ENCODE data around the gene AATF.
"Not testable (repeated sequence)": the region's sequence is repeated elsewhere in the genome, so short reads cannot be mapped to it uniquely, and the experiment has no call there.

Gene AATF

DNA sequence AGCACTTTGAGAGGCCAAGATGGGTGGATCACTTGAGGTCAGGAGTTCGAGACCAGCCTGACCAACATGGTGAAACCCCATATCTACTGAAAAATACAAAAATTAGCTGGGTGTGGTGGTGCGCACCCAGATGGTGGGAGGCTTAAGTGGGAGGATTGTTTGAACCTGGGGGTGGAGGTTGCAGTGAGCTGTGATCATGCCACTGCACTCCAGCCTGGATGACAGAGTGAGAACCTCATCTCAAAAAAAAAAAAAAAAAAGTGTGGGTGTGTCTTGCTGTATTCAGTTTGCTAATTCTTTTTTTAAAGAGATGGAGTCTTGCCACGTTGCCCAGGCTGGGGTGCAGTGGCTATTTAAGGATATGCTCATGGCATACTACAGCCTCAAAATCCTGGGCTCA is 124.7 kb downstream of the AATF start:
- H3K4me3 ChIP-seq (ENCODE audit: low read depth in 1 of 2, low read length in 2 of 2); H3K9me3 ChIP-seq (ENCODE audit: low read length): not testable (repeated sequence)

GRCh38 chr17:37079065-37079708 is 130.4 kb downstream of the AATF start:
- Histone ChIP-seq H3K4me1 (ENCODE audit: insufficient read depth, low read length) (no peaks in the 10 kb centered on the region), H3K9me3 (ENCODE audit: low read length) (peaks cover 4% of the 10 kb centered on the region), H3K27me3 (ENCODE audit: control insufficient read depth in 1 of 2, insufficient read depth in 2 of 2, low read length in 2 of 2) (no peaks in the 10 kb centered on the region), H3K4me3 (ENCODE audit: low read depth in 1 of 2, low read length in 2 of 2) (no peak overlapping the region), H3K36me3 (ENCODE audit: insufficient read depth, low read length) (no peaks in the 10 kb centered on the region), H3K27ac (ENCODE audit: low read depth, low read length) (no peak overlapping the region), H3K9ac (ENCODE audit: low read length) (no peak overlapping the region)

More for the DNA sequence above, 124.7 kb downstream of the AATF start:
- not testable (repeated sequence) for H3K27ac ChIP-seq (ENCODE audit: low read depth, low read length); H3K4me1 ChIP-seq (ENCODE audit: insufficient read depth, low read length); H3K9ac ChIP-seq (ENCODE audit: low read length); H3K27me3 ChIP-seq (ENCODE audit: control insufficient read depth in 1 of 2, insufficient read depth in 2 of 2, low read length in 2 of 2); H3K36me3 ChIP-seq (ENCODE audit: insufficient read depth, low read length)

GRCh38 chr17:37079735-37080134 is 131.0 kb downstream of the AATF start:
- H3K9me3 ChIP-seq (ENCODE audit: low read length), result peaks cover 4% of the 10 kb centered on the region
- peaks cover 2% of the 10 kb centered on the region for H3K36me3 ChIP-seq (ENCODE audit: insufficient read depth, low read length)
- H3K27me3 ChIP-seq (ENCODE audit: control insufficient read depth in 1 of 2, insufficient read depth in 2 of 2, low read length in 2 of 2), result no peaks in the 10 kb centered on the region
- H3K27ac ChIP-seq (ENCODE audit: low read depth, low read length), result no peak overlapping the region
- no peaks in the 10 kb centered on the region for H3K4me1 ChIP-seq (ENCODE audit: insufficient read depth, low read length)
- no peak overlapping the region for H3K4me3 ChIP-seq (ENCODE audit: low read depth in 1 of 2, low read length in 2 of 2)
- no peak overlapping the region for H3K9ac ChIP-seq (ENCODE audit: low read length)

DNA sequence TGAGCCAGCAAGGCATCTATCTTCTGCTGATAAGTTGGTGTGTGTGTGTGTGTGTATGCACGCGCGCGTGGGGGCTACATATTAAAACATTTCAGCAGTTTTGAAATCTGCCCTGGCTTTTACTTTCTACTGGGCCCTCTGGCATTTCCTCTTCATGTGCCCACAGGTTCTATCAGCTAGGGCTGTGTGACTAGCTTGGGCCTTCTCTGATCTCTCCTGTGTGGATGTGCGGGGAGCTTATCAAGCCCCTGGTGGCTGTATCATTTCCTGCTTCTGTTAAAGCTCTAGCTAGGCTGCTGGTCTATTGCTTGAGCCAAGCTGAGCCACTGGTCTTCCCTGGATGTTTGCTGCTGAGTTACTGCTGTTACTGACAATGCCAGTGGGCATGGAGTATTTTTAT is 132.5 kb downstream of the AATF start:
- Histone ChIP-seq H3K9me3 (ENCODE audit: low read length) (peaks cover 4% of the 10 kb centered on the region), H3K4me1 (ENCODE audit: insufficient read depth, low read length) (no peaks in the 10 kb centered on the region), H3K36me3 (ENCODE audit: insufficient read depth, low read length) (peaks cover 9% of the 10 kb centered on the region), H3K27me3 (ENCODE audit: control insufficient read depth in 1 of 2, insufficient read depth in 2 of 2, low read length in 2 of 2) (no peaks in the 10 kb centered on the region), H3K4me3 (ENCODE audit: low read depth in 1 of 2, low read length in 2 of 2) (no peak overlapping the region), H3K27ac (ENCODE audit: low read depth, low read length) (no peak overlapping the region), H3K9ac (ENCODE audit: low read length) (no peak overlapping the region)

DNA sequence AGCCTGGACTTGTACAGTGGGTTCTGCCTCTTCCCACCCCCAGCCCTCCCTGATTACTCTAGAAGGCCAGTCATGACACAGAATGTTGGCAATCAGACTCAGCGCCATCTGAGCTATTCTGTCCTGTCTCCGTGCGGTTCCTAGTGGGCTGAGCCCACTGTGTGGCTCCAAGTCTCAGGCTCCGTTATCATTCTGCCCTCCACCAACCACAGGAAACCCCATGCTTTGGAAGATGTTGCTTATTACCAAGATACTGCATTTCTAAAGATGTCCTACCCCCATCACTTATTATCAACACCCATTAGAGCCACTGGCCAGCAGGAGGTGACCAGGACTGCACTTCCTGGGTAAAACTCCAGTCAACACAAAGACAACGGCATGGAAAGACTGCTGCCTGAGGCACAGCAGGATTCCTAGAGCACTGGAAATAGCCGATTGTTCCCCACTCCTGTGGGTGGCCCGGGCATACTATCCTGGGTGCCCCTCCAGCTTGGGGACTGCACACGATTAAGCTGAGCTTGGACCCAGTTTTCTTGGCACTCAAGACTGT is 133.6 kb downstream of the AATF start:
- H3K36me3 ChIP-seq (ENCODE audit: insufficient read depth, low read length), result peaks cover 20% of the 10 kb centered on the region
- H3K9ac ChIP-seq (ENCODE audit: low read length), result no peak overlapping the region
- no peaks in the 10 kb centered on the region for H3K4me1 ChIP-seq (ENCODE audit: insufficient read depth, low read length)
- H3K27me3 ChIP-seq (ENCODE audit: control insufficient read depth in 1 of 2, insufficient read depth in 2 of 2, low read length in 2 of 2), result no peaks in the 10 kb centered on the region
- H3K9me3 ChIP-seq (ENCODE audit: low read length), result peaks cover 4% of the 10 kb centered on the region
- no peak overlapping the region for H3K4me3 ChIP-seq (ENCODE audit: low read depth in 1 of 2, low read length in 2 of 2)
- H3K27ac ChIP-seq (ENCODE audit: low read depth, low read length), result no peak overlapping the region

DNA sequence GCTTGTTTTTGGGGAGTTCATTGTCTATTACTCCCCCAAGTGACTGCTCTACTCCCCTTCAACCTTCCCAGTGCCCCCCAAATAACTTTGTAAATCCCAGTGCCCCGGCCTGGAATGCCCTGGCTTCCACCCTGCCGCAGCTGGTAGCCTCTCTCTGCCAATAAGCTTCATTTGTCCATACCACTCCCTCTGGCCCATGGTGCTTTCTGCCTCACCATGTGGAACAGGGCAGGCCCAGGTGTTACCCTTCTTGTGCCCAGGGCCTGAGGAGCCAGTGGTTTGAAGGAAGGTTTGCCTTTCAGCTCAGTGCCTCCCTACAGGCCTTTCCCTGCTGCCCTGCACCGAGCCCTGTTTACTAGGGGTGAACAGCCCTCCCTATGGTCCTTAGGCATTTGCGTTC is 134.2 kb downstream of the AATF start:
- H3K4me1 ChIP-seq (ENCODE audit: insufficient read depth, low read length), result no peaks in the 10 kb centered on the region
- H3K9me3 ChIP-seq (ENCODE audit: low read length), result peaks cover 4% of the 10 kb centered on the region
- no peaks in the 10 kb centered on the region for H3K27me3 ChIP-seq (ENCODE audit: control insufficient read depth in 1 of 2, insufficient read depth in 2 of 2, low read length in 2 of 2)
- no peak overlapping the region for H3K9ac ChIP-seq (ENCODE audit: low read length)
- H3K27ac ChIP-seq (ENCODE audit: low read depth, low read length), result no peak overlapping the region
- peaks cover 24% of the 10 kb centered on the region for H3K36me3 ChIP-seq (ENCODE audit: insufficient read depth, low read length)
- H3K4me3 ChIP-seq (ENCODE audit: low read depth in 1 of 2, low read length in 2 of 2), result no peak overlapping the region

DNA sequence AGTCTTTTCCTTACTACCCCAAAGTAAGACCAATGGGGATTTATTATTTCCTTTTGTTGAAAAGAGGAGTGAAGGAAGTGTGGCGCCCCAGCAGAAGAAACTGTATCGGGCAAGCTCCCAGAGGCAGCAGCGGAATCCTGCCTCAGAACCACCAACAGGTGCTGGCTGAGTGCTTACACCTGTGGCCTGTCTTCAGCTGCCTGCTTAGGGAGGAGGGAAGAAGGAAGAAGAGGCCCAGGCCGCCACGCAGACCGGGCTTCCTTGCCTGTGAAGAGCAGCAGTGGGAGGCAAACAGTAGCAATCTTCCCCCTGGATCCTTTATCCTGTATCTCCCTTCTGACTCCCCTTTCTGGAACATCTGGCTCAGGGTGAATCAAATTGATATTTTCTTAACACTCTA is 134.7 kb downstream of the AATF start:
- H3K4me3 ChIP-seq (ENCODE audit: low read depth in 1 of 2, low read length in 2 of 2), result no peak overlapping the region
- no peak overlapping the region for H3K27ac ChIP-seq (ENCODE audit: low read depth, low read length)
- H3K27me3 ChIP-seq (ENCODE audit: control insufficient read depth in 1 of 2, insufficient read depth in 2 of 2, low read length in 2 of 2), result no peaks in the 10 kb centered on the region
- H3K9me3 ChIP-seq (ENCODE audit: low read length), result peaks cover 4% of the 10 kb centered on the region
- H3K36me3 ChIP-seq (ENCODE audit: insufficient read depth, low read length), result peaks cover 24% of the 10 kb centered on the region
- no peak overlapping the region for H3K9ac ChIP-seq (ENCODE audit: low read length)
- no peaks in the 10 kb centered on the region for H3K4me1 ChIP-seq (ENCODE audit: insufficient read depth, low read length)

- Histone ChIP-seq H3K27ac (ENCODE audit: low read depth, low read length) (no peak overlapping the region), H3K4me3 (ENCODE audit: low read depth in 1 of 2, low read length in 2 of 2) (no peak overlapping the region), H3K27me3 (ENCODE audit: control insufficient read depth in 1 of 2, insufficient read depth in 2 of 2, low read length in 2 of 2) (no peaks in the 10 kb centered on the region), H3K9ac (ENCODE audit: low read length) (no peak overlapping the region), H3K9me3 (ENCODE audit: low read length) (no peaks in the 10 kb centered on the region), H3K36me3 (ENCODE audit: insufficient read depth, low read length) (peaks cover 24% of the 10 kb centered on the region), H3K4me1 (ENCODE audit: insufficient read depth, low read length) (peaks cover 2% of the 10 kb centered on the region)
Observed at GRCh38 chr17:37084372-37084771, 135.6 kb downstream of the AATF start.

- H3K27me3 ChIP-seq (ENCODE audit: control insufficient read depth in 1 of 2, insufficient read depth in 2 of 2, low read length in 2 of 2), result no peaks in the 10 kb centered on the region
- no peak overlapping the region for H3K9ac ChIP-seq (ENCODE audit: low read length)
- H3K36me3 ChIP-seq (ENCODE audit: insufficient read depth, low read length), result peaks cover 24% of the 10 kb centered on the region
- H3K9me3 ChIP-seq (ENCODE audit: low read length), result no peaks in the 10 kb centered on the region
- peaks cover 22% of the 10 kb centered on the region for H3K4me1 ChIP-seq (ENCODE audit: insufficient read depth, low read length)
- H3K4me3 ChIP-seq (ENCODE audit: low read depth in 1 of 2, low read length in 2 of 2), result no peak overlapping the region
- H3K27ac ChIP-seq (ENCODE audit: low read depth, low read length), result no peak overlapping the region
Observed at GRCh38 chr17:37086334-37086733, 137.6 kb downstream of the AATF start.

DNA sequence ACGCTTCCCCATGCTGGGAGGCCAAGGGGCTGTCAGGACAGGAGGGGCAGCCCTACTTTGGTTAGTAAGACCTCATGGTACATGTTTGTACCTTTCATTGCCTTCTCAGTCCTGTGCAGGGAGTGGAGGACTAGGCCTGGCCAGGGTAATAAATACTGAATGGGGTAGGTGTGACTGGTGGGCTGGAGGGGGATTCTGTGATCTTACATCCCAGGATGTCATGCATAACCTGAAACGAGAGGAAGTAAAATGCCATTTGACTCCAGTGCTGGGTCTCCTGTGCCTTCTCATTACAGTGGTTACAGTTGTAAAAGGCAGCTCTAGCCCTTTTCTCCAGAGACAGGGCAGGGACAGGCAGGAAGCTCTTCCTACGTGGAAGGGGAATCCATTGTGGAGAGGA is 138.2 kb downstream of the AATF start:
- H3K9ac ChIP-seq (ENCODE audit: low read length), result no peak overlapping the region
- no peak overlapping the region for H3K4me3 ChIP-seq (ENCODE audit: low read depth in 1 of 2, low read length in 2 of 2)
- peaks cover 22% of the 10 kb centered on the region for H3K4me1 ChIP-seq (ENCODE audit: insufficient read depth, low read length)
- H3K27ac ChIP-seq (ENCODE audit: low read depth, low read length), result no peak overlapping the region
- H3K36me3 ChIP-seq (ENCODE audit: insufficient read depth, low read length), result peaks cover 24% of the 10 kb centered on the region
- H3K27me3 ChIP-seq (ENCODE audit: control insufficient read depth in 1 of 2, insufficient read depth in 2 of 2, low read length in 2 of 2), result no peaks in the 10 kb centered on the region
- H3K9me3 ChIP-seq (ENCODE audit: low read length), result no peaks in the 10 kb centered on the region

DNA sequence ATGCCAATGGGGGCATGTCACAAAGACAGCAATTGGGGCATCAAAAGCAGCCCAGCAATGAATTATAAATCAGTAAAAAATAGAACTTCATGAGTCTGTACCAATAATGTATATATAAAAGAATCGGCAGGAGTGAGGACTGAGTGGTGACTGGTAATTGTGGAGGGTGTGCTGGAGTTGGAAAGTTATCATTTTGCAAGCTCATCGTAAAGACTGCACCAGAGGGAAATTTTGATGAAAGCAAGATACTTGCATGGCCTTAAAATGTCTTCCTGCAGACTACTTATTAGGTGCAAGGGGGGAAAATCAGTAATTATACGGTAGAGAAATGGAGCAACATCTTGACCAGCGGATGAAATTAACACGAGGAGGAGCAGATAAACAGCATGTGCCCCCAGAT is 138.9 kb downstream of the AATF start:
- peaks cover 22% of the 10 kb centered on the region for H3K4me1 ChIP-seq (ENCODE audit: insufficient read depth, low read length)
- H3K27me3 ChIP-seq (ENCODE audit: control insufficient read depth in 1 of 2, insufficient read depth in 2 of 2, low read length in 2 of 2), result no peaks in the 10 kb centered on the region
- H3K27ac ChIP-seq (ENCODE audit: low read depth, low read length), result no peak overlapping the region
- no peak overlapping the region for H3K4me3 ChIP-seq (ENCODE audit: low read depth in 1 of 2, low read length in 2 of 2)
- no peak overlapping the region for H3K9ac ChIP-seq (ENCODE audit: low read length)
- H3K36me3 ChIP-seq (ENCODE audit: insufficient read depth, low read length), result peaks cover 24% of the 10 kb centered on the region
- H3K9me3 ChIP-seq (ENCODE audit: low read length), result no peaks in the 10 kb centered on the region

DNA sequence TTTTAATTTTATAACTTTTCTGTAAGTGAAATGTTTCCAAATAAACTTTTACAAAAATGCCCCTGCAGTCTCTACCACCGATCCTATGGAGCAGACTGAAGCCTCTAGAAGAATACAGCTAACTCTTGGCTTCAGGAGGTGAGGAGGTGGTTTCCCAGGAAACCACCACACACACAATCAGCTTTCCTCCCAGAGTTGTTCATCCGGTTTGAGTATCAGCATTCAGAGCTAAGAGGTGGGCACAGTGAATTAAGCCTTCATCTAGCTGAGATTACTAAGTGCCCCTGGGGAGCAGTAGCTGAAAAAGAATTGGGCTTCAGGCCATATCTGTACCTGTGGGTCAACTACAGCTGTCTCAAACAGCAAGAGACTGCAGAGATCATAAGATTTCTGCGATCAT is 139.7 kb downstream of the AATF start:
- H3K27ac ChIP-seq (ENCODE audit: low read depth, low read length), result no peak overlapping the region
- peaks cover 24% of the 10 kb centered on the region for H3K36me3 ChIP-seq (ENCODE audit: insufficient read depth, low read length)

More for the DNA sequence above, 139.7 kb downstream of the AATF start:
- Histone ChIP-seq H3K4me1 (ENCODE audit: insufficient read depth, low read length) (peaks cover 22% of the 10 kb centered on the region), H3K4me3 (ENCODE audit: low read depth in 1 of 2, low read length in 2 of 2) (no peak overlapping the region), H3K27me3 (ENCODE audit: control insufficient read depth in 1 of 2, insufficient read depth in 2 of 2, low read length in 2 of 2) (no peaks in the 10 kb centered on the region), H3K9ac (ENCODE audit: low read length) (no peak overlapping the region), H3K9me3 (ENCODE audit: low read length) (no peaks in the 10 kb centered on the region)

All from muscle layer of colon (tissue), 2 donors.